Occipital lobe (tissue), 2 donors: ENCODE data around the gene RPS10. TPM values are rescaled to one million over a fixed set of nuclear protein-coding genes. Genes with fewer than 3 reads are reported as not detected.

ENCODE experiments used
- DNase-seq: peaks from one replicate; lab custom pipeline; 2025; lab: John Stamatoyannopoulos, UW
- total RNA-seq: library from RNA; depleted of rRNA; stranded (reverse); fragments of >200 nt; gene quantifications from one replicate; pipeline ENCODE4 v1.2.3, GENCODE V29; 2014

RPS10 gene
- total RNA-seq = 1,021 TPM

DNA sequence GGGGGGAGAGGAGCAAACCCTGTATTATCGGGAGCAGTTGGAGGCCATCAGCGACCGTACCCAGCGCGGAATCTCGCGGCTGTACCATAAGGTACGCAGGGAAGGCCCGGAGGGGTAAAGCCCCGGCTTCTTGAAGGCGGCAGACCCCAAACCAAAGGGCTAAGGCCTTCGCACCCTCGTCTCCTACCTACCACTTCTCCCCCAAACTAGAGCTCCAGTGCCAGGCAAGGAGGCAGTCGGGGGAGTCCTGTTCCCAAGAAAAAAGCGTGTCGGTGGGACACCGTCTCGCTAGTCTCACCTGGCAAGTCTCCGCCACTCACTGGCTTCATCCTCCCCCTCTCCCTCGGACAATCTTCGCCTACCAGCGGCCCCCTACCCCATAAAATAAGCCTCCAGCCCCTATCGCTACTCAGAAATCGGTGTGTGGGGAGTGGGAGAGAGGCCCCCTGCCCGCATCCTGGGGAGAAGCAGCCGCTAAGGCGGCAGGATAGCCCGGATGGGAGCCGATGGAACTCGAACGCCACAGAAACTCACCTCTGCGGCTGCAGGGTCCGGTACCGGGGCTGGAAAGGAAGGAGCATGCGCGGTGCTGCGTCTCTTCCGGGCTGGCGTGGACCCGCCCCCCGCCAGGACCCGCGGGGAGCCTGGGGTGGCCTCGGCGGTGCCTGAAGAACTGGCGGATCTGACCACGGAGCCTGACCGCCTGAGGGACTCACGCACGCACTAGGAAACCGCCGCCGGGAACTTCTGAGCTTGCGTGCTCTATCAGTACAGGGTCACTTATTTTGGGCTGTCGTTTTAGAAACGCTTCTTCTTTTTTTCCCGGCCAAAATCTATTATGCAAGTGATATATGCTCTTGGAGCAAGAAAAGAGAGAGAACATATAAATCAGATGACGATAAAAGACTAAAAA is at the start of gene RPS10:
TSS of gene RPS10 (minus strand) at position 572 of the 913 bp plus-strand sequence. CDS start 848 bp downstream, outside the sequence.
- DNase-seq = peak; percentile 87

DNA sequence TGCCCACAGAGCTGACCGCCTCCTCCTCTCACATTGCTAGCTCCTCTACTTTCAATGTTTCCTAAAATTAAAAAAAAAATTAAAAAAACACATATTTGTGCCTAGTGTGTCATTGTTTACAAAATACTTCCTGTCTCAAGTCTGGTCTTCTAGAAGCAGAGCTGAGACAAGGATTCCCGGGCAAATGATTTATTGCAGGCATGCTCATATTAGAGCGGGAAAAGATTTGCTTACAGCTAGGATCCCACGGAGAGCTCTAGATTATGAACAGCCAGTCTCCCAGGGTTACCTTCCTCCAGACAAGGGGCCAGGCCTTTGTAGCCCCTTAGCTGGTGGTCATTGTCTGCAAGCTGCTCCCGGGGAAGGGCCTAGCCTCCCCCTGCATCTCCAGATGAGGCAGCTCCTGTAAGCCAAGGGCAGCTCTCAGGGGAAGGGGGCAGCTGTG is 49.4 kb upstream of the RPS10 start:
- no peak for DNase-seq

DNA sequence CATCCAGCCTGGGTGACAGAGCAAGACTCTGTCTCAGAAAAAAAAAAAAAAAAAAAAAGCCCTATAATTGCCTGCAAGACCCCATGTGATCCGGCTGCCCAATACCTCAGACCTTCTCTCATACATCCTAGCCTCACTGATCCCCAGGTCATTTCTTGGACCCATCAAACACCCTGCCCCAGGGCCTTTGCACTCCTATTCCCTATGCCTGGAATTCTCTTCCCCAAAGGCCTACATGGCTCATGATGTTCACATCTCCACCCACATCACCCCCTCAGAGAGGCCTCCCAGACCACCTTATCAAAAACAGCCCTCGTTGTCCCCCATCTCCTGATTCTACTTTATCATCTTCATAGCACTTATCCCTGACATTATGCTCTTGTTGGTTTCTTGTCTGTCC is 48.9 kb upstream of the RPS10 start:
- DNase-seq = no peak

DNA sequence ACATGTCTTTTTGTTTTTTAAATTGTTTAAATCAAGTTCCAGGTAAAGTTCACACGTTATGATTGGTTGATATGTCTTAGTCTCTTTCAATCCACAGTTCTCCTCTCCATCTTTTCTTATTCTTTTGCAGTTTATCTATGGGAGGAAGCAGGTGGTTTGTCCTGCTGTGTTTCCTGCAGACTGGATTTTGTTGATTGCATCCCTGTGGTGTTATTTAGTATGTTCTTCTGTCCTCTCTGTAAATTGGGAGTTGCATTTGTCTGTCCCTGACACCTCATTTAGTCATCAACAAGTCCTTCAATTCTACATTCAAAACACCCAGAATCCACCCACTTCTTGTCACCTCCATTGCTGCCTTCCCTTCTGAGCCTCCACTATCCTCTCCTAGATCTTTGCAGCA is 48.1 kb upstream of the RPS10 start:
- DNase-seq = no peak

DNA sequence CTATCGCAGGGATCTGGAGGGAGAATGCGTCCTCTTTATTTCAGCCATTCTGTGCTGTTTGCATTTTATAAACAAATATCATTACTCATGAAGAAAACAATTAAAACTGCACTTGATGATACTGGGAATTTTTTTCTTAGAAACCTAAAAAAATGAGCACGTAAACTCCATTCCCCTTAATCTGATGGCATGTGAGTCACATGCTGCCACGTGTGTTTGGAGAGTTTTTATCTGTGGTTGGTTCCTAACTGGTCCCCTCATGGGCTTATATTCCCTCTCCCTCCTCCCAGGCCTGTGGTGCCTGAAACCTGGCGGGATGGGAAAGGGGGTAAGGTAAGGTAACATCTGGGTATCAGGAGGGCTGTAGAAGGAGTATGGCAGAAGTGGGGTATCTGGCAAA is 46.6 kb upstream of the RPS10 start:
- DNase-seq = no peak

DNA sequence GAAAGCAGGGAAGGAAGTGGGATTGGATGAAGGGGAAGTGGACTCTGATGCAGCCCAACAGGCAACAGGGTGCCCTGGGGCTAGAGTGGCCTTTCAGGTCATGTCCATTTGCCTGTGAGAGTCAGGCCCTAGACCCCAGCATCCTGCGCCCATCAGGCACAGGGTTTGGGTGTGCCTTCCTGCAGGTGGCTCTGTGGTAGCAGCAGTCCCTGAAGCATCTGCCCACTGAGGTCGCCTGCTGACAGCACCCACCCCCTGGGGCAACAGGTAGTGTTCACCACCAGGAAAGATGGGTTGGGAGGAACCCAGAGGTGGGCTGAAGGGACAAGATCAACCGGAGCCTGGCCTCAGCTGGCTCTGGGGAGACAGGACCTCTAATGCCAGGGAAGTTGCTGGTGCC is 43.6 kb upstream of the RPS10 start:
- no peak for DNase-seq

DNA sequence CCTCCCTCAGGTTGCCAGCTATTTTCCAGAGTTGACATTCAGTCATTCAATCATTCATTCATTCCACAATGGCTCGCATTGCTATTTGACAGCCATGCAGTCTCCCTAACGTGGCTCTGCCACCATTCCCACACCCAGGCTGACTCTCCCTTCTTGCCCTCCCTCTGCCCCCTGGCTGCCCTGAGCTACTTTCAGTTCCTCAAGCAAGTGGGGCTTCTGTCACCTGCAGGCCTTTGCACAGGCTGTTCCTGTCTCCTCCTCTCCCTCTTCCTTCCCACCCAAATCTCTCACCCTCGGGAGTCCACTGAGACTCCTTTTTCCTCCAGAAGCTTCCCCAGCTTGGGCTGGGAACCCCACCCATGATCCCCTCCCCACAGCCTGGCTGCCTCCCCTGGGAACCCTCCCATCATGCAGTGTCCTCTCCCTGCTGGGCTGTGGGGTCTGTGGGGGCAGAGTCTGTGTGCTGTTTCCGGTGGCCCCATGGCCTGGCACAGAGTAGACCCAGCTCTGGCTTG is 42.6 kb upstream of the RPS10 start:
- DNase-seq = no peak

DNA sequence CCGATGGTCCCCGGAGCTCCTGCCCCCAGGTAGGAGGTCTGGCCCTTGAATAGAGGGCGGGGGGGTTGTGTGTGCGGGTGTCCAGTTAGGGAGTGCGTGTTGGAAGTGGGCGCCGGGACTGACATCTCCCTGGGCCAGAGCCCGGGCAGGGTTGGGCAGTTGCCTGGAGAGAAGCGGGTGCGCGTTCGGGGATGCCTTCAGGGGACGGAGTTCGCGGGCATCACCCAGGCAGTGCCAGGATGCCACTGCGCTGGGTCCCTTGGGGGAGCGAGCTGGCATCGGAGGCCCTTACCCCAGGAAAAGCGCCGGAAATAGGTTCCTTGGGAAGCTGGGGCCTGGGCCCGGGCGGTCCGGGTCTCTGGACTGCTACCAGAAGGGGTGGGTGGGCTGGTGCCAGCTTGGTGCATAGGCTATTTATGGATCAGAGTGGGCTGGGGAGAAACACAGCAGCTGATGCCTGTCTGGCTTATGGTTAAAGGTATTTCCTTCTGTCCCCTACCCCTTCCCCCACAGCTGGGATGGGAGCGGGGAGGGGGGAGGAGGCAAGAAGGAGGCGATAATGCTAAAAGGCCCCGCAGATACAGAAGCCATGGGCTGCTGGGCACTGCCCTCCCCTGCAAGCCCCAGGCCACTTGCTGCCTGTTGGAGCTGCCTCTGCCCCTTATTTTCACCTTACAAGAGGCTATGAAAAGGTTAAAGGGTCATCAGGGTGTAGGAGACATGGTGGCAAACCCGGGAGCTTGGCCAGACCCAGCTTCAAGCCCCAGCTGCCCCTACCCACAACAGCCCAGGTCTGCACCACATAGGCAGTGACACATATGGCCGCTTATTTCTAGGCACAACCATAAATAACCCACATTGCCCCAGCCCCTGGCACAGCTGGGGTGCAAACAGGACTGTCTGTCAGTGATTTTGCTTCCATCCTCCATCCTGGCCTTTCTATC is 40.6 kb upstream of the RPS10 start:
- no peak for DNase-seq

DNA sequence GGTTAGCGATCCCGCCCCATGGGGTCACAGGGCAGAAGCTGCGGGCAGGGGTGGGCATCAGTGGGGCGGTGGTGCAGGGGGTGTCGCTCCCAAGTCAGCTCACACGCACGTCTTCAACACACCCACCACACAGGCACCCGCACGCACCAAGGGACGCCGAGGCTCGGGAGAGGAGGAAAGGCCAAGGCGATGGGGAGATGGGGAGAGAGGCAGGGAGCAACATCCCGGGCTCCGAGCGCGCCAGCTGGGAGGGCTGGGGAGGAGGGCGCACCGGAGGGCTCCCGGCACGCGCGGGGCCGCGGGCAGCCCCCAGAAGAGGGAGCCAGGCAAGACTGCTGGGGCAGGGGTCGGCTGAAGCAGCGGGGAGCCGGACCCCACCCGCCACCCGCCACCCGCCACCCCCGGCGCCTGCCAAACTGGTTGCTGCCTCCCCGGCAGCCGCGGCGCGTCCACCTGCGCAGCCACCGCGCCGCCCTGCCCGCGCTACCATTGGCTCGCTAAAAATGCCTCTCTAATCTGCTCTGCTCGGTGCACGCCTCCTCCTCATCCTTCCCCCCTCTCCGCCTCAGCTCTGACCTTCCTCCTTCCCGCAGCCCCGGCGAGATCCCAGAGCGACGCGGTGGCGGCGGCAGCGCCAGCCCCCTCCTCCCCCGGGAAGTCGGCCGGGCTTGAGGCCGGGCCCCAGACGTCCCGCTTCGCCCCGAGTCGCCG is 39.8 kb upstream of the RPS10 start, which contains the start of gene PACSIN1:
TSS of gene PACSIN1 (plus strand) at position 546 of the 711 bp plus-strand sequence. CDS start 60,230 bp downstream, outside the sequence.
- DNase-seq = peak; percentile 66

DNA sequence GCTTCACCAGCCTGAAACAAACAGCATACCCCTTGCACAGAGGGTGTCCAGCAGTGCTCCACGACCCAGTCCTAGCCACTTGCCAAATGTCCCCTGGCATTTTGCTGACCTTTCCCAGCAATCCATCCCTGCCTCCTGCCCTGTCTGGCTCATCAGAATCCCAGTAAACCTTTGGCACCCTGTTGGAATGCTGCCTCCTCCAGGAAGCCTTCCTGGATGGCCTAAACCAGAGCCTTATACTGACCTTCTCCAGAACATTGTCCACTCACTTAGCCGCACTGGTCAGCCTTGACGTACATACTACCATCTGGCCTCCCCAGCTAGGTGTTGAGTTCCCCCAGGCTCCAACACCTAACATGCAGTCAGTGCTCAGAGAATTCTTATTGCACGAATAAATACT is 38.0 kb upstream of the RPS10 start:
- DNase-seq = no peak

DNA sequence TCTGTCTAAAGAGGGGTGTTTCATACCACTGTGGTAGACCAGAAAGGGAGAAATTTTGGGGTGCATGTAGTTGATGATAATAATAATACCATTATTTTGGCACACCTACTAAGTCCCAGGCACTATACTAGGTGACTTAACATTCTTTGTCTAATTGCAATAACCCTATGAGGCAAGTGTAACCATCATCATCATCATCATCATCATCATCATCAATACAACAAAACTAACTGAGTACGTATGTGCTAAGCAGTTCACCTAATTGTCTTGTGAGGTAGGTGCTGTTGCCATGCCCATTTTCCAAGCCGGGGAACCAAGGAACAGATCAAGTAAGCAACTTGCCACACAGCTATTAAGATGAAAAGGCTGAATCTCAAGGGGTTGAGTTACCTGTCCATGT is 37.4 kb upstream of the RPS10 start:
- DNase-seq = no peak

DNA sequence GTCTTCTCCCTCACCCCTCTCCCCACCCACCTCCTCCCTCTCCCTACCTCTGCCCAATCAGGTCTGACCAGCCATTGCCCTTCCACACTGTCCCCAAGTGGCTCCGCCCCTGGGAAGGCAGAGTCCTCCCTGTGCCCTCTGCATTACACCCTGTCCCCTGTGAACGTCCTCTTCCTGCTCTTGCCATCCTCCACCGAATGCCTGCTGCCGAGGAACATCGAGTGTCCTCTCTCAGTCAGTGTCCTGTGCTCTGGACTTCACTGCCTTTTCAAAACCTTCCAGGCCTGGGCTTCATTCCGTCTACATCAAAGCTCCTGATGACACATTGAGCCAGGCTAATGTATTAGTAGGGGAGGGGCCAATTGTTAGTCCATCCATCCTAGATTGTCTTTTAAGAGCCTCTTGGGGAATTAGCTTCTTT is 36.7 kb upstream of the RPS10 start:
- no peak for DNase-seq

DNA sequence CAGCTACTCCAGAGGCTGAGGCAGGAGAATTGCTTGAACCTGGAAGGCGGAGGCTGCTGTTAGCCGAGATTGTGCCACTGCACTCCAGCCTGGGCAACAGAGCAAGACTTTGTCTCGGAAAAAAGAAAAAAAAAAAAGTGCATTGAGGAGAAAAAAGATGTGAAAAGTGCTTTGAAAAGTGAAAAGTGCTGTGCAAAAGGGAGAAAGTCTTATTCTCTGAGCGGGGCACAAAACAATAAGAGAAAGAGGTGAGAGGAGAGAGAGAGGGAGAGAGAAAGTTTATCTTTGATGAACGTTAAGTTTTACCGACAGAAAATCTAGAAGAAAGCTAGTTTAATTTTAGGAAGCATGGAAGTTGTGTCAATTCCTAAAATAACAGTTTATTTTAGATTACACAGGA is 36.1 kb upstream of the RPS10 start:
- no peak for DNase-seq

DNA sequence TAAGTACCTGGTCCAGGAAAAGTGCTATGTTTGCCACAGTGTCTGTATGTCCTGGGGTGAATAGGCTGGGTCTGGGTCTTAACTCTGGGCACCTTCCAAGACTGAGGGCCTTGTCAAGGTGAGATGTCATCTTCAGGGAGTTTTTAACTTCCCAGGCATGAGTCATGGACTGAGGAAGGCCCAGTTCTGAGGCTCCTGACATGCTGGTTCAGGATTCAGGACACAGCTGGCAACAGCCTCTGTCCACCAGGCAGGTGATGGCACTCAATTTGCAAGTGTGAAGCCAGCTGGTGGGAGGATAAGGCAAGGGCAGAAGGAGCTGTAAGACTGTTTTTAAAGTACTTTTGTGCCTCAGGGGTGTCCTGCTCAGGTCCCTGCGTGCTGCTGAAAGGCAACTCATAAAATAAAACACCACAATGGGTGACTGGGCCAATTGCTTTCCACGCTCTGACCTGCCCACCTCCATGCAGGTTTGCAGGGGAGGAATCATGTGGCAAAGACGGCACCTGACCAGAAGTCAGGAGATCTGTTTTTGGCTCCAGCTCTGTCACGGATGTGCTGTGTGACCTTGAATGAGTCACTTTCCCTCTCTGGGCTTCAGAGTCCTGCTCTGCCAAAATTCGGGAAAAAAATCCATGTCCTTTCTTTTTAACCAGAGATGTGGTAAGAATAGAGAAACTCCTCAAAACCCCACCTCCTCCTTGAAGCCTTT is 35.1 kb upstream of the RPS10 start:
- no peak for DNase-seq

DNA sequence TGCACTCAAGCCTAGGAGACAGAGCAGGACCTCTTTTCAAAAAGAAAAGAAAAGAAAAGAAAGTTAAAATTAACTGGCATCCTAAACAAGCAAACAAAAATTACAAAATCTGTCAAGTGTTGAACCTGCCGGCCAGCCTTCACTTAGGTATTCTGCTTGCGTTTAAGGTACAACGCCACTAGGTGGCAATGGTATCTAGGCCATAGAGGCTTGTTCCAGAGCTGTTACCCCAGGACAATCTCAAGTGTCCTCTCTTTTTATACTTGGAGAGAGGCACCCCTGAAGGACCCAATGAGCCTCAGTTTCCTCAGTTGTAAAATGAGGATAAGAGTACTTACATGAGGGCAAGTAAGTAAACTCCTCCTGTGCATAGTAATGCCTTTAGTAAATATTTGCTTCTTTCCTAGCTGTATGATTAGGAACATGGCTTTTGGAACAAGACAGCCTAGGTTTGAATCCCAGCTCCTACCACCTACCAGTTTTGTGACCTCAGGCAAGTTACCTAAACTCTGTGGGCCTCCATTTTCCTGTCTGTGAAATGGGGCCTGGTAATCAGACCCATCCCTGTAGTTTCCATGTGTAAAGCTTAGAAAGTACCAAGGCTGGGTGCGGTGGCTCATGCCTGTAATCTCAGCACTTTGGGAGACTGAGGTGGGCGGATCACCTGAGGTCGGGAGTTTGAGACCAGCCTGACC is 34.2 kb upstream of the RPS10 start:
- no peak for DNase-seq

DNA sequence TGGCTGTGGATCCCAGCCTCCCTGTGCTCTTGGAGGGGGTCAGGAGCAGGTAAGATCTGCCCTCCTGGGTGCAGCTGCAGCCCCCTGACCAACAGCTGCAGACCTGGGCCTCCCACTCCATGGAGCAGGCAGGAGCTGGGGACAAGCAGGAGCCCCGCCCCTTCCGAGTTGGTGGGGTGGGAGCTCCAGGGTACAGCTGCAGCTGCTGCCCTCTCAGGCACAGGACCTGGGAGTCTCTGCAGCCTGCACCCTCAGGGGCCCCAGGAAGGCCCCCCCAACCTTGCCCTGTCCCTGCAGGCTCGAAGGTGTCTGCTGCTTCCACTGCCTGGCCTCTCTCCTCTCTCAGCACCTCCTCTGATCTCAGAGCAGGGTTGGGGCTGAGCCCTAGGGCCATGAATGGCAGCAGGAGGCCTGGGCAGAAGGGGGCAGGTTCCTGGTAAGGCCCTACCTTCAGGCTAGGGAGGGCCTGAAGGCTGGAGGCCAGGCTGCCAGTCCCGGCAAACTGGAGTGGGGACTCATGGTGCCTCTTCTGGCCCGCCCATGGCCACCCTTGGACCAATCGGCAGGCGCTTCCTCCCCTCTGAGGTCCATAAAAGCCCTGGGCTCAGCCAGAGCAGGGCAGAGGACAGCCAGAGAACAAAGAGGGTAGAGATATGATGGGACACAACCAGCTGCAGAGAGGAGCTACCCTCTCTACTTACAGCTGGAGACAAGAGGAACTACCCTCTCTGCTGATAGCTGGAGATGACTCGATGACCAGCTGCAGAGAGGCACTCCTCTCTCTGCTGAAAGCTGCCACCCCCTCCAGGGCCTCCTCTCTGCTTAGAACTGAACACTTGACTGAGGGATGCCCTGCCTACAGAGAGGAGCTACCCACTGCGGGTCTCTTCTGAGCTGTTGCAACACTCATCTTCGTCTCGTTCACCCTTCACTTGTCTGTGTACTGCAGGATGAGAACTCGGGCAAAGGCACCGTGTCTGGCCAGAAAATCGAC is 32.2 kb upstream of the RPS10 start:
- DNase-seq = no peak

DNA sequence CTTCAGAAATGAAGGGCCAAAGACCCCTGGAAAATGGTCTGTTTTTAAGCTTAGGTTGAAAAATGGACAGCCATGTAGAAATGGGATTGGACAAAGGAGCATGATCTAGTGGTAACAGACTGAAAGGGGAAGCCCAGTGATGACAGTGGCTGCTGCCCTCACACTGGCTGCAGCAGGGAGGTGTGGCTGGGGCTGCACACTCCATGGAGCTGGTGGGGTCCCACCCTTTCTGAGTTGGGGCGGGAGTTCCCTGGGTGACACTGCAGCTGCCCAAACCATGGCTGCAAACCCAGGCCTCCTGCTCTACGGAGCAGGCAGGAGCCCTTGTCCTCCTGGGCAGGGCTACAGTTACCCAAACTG is 31.5 kb upstream of the RPS10 start:
- DNase-seq = no peak

DNA sequence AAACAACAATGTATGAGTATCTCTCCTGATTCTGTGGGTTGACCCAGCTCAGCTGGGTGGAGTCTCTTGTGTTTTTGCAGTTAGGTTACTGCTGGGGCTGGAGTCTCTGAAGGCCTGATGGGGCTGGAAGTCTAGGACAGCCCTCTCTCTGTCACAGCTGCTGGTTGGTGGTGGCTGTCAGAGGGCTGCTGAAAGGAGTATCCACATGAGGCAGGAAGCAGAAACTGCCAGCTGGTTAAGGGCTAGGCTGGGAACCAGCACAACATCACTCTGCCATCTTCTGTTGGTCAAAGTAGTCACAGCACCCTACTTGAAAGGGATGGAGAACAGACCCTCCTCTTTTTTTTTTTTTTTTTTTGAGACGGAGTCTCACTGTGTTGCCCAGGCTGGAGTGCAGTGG is 30.0 kb upstream of the RPS10 start:
- no peak for DNase-seq

DNA sequence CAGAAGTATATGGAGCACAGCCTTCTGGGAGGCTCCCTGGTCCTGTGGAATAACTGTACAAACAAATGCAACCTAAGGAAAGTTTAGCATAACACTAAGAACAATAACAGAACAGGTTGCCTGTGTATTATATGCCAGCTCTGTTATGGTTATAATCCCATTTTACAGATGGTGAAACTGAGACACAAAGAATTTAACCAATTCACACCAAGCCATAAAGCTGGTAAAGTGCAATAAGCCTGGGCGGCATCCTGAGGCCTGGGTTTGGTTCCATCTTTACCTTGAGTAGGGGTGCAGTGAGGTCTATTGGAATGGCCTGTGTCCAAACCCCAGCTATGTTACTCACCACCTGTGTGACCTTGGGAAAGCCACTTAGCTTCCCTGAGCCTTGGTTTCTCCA is 25.3 kb upstream of the RPS10 start:
- no peak for DNase-seq
